Epithelial cell of proximal tubule (primary cell): ENCODE measurements around the gene PRKN. TPM values are rescaled to one million over a fixed set of nuclear protein-coding genes. Genes with fewer than 3 reads are reported as not detected.

Experiments
- DNase-seq: peaks from one replicate; pipeline ENCODE4 v3.0.0-alpha.2; 2011; ENCODE audit warnings: low read depth
- H3K4me3 ChIP-seq: 2 replicates; pipeline ENCODE4 v1.5.1; 2011; ENCODE audit warnings: low read depth, mild to moderate bottlenecking, low read length
- CTCF ChIP-seq: conservative IDR thresholded peaks from 2 replicates; pipeline ENCODE4 v1.5.1; 2012; ENCODE audit warnings: low read depth, mild to moderate bottlenecking, low read length
- total RNA-seq: library from RNA; depleted of rRNA; stranded (reverse); fragments of >200 nt; gene quantifications from 2 replicates; pipeline ENCODE4 v1.2.3, GENCODE V29; 2015

The PRKN gene
- total RNA-seq, 1 donor from 2014 or later = 0.58 TPM

- no peak overlapping the region for H3K4me3 ChIP-seq
- no peak for DNase-seq
- no peak for TF ChIP-seq CTCF
These were observed 500.8 kb downstream of the PRKN start for GRCh38 chr6:162226803-162227202.

GRCh38 chr6:162222521-162222920 is 505.0 kb downstream of the PRKN start:
- DNase-seq = no peak
- no peak overlapping the region for H3K4me3 ChIP-seq
- TF ChIP-seq CTCF = no peak

GRCh38 chr6:162220876-162221275 is 506.7 kb downstream of the PRKN start:
- TF ChIP-seq CTCF = no peak
- H3K4me3 ChIP-seq = no peak overlapping the region
- no peak for DNase-seq

- no peak overlapping the region for H3K4me3 ChIP-seq
- no peak for TF ChIP-seq CTCF
- DNase-seq = no peak
These were observed 508.3 kb downstream of the PRKN start for GRCh38 chr6:162219266-162219665.

- no peak overlapping the region for H3K4me3 ChIP-seq
- TF ChIP-seq CTCF = no peak
- no peak for DNase-seq
These were observed 509.6 kb downstream of the PRKN start for GRCh38 chr6:162217811-162218493.

- no peak for TF ChIP-seq CTCF
- no peak for DNase-seq
- no peak overlapping the region for H3K4me3 ChIP-seq
These were observed 510.5 kb downstream of the PRKN start for GRCh38 chr6:162217058-162217457.

- no peak for TF ChIP-seq CTCF
- no peak overlapping the region for H3K4me3 ChIP-seq
- DNase-seq = no peak
These were observed 515.8 kb downstream of the PRKN start for GRCh38 chr6:162211777-162212176.
